HG03045 (cell line): Measurements from ENCODE around the gene GOT1.

Experiments used
- ATAC-seq: cut with Tn5 transposase; IDR thresholded peaks from one replicate; pipeline ENCODE4 v1.9.1; 2021; ENCODE audit warnings: mild to moderate bottlenecking, moderate library complexity; ENCODE audit not compliant: unreplicated experiment

The GOT1 gene

DNA sequence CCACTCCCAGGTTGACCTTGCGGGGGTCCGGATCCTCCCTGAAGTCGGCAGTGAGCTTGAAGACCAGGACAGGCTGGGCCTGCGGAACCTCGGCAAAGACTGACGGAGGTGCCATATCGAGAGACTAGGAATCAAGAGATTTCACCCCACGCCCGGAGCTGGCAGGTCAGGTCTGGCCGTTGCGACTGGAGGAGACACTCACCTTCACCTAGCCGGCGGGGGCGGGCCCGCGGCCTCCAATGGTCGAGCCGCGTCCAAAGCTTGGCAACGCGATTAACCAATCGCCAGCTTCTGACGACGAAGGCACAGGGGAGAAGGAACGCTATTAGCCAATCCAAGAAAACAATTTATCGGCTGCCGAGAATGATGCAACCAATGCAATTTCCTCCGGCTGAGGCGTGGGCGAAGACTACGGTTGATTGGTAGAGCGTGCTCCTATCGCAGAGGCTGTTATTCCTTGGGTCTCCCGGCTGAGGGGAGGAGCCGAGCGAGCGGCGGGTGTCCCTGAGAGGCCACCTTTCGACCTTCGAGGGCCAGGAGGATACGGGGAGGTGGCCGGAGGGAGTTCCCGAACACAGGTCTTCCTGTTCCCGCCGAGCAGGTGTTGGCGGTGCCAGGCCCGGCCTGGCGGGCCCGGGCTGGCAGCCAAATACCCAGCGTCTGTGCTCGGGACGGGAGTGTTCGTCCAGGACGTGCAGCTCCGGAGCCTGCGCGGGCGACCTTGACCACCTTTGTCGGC lies at the start of gene GOT1:
Gene GOT1 (minus strand): TSS at position 174 of the 739 bp plus-strand sequence. CDS start 59 bp downstream, at position 115.
- ATAC-seq = peak; percentile 97

DNA sequence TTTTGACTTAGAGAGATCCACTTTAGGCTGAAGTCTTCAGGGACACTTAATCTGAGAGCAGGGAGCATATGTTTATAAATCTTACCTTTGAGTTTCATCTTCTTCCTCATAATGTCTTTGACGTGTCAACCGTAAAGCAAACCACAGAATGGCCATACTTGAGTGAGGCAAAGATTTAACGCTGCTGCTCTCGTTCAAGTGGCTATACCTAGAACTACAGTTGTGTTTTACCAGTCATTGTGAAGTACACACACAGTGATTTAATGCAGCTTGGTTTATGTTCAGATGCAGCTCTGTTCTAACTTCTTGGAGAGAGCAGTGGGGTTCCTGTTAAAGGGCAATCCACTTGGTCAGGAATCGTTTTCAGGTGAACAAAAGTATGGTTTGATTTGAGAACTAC lies 39.9 kb upstream of the GOT1 start:
- ATAC-seq = no peak

DNA sequence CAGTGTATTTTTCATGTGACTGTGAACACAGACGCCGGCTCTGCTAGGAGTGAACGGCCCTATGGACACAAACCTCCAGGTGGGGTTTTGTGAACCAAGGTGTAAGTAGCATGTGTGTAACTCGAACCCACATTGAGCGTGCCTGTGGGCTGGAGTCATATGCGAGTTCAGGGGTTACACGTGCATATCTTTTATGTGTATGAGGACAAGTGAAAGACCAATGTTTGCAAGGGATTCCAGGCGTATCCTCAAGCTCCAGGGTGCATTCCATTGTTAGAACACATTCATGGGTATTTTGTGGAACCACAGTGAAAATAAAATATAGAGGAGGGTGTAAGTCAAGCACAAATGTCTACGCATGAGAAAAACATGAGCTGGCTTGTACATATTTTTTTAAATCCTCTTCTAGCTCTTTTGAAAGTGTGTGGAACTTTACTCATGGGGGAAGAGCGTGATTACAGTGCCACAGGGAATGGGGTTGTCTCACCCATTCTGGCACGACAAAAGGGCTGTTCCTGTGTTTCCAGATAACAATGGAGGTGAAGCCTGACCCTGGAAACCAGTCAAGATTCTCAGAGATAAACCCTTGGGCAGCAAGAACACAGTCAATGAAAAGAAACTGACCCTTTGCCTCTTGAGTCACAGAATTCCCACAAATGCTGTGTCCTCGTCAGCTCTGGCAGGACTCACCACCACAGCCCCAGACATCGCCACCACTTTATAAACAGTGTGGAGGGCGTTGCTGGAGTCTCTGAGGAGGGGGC lies 37.0 kb upstream of the GOT1 start:
- ATAC-seq = no peak

GRCh38 chr10:99466632-99467223 lies 36.3 kb upstream of the GOT1 start:
- ATAC-seq = no peak

DNA sequence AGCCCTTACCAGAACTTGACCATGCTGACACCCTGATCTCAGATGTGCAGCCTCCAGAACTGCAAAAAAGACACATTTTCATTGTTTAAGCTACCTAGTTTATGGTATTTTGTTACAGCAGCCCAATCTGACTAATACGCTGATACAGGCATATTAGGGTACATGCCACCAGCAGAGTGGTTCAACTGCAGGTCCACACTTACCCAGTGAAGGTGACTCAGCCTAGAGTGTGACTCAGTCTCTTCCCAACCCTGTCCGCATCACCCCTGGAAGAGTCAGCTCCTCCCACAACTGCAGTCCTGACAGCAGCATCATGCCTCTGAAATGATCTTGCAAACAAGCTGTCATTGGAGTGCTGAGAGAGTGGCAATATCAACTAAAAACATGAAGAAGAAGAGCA lies 30.8 kb upstream of the GOT1 start:
- ATAC-seq = no peak

- ATAC-seq = no peak
These were observed 29.6 kb upstream of the GOT1 start for GRCh38 chr10:99460070-99460469.

GRCh38 chr10:99459217-99459616 lies 28.8 kb upstream of the GOT1 start:
- no peak for ATAC-seq

GRCh38 chr10:99457813-99458212 lies 27.4 kb upstream of the GOT1 start:
- ATAC-seq = no peak

GRCh38 chr10:99456931-99457288 lies 26.5 kb upstream of the GOT1 start:
- ATAC-seq = no peak

DNA sequence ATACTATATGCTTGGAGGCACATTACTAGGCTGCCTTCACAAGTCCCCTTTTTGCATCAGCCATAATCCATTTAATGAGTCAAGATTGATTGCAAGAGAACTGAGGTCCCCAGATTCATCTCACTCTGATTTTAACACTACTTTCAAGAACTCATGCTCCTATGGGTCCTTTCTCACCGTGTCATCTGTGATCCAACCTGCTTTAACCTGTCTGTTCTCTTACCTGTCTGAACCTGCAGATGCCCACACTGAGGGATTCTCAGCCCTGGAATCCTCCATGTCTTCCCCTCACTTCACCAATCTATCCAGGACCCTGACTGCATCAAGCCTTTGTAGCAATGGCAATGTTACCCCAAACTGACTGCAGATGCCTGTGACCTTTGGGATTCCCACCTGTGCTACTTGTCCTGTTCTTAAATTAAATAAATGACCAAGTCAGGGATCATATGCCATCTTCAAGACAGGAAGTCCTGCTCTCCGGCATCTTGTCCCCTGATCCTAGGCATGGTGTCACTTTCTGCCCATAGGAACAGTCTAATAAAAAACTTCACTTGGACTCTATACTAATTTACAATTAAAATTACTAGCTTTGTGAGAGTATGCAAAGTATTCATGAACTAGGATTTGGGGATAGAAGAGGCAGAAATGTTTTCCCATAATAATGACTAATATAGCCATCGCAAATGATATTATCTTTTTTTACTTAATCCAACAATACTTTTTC lies 25.9 kb upstream of the GOT1 start:
- ATAC-seq = no peak

- ATAC-seq = no peak
These were observed 21.6 kb upstream of the GOT1 start for GRCh38 chr10:99451981-99452380.

GRCh38 chr10:99451499-99451788 lies 21.0 kb upstream of the GOT1 start:
- no peak for ATAC-seq

GRCh38 chr10:99450624-99451498 lies 20.4 kb upstream of the GOT1 start:
- ATAC-seq = no peak

DNA sequence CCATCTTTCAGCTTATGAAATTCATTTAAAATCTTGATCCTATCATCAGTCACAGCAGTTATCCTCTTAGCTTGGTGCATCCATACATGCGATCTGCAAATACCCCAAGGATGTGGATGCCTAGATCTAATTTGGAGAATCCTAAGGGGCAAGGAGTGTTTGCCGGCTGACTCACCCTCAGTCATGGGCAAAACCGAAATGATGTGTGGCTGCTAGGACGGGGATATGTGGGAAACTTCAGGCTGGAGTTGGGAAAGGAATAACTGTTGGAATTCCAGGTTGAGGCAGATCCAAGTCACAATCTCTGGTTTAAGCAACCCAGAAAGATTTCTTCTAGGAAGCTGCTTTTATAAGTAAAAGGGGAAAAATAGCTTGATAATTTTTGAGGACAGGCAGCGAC lies 19.7 kb upstream of the GOT1 start:
- ATAC-seq = no peak

DNA sequence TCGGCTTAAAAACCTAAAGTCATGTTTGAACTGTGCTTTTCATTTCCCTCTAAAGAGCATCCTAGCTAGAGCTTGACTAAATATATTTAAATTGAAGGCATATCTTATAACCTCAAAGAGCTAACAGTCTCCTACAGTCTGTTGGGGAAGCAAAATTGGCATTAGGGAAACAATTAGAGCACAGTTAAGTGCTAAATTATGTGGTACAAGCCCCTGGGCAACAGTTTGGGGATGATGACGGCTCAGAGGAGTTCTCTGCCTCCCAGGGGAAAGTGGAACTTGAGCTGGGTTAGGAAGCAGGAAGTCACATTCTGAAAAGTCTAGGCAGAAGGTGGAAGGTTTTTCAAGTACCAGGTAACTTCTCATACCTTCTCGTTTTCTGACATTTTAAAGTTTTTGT lies 18.6 kb upstream of the GOT1 start:
- no peak for ATAC-seq

DNA sequence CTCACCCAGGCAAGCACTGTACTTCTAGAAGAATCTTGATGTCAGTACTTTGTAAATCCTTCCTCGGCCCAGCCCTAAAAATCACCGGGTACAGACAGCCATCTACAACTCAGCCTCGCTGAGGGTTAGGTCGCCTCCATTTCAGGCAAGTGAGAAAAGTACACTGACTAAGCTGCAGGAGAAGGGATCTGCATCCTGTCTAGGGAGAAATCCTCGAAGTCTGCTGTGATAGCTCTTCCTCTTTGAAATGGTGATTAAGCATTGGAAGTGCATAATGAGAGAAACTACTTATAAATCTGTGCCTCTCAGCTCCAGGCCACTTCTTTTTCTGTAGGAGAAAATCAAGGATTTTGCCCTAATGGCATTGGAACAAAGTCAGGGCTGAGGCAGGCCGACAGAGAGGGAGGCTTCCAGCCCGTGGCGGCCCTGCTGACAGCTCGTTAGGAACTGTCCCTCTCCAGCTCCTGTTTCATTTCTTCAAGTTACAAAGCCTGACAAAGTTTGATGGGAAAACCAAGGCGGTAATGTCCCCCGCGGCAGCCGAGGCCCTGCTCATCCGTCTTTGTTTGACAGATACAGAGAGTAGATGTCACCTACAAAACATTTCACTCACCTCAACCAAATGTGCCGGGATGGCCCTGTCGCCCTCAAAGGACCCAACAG lies 14.1 kb upstream of the GOT1 start:
- ATAC-seq = no peak

DNA sequence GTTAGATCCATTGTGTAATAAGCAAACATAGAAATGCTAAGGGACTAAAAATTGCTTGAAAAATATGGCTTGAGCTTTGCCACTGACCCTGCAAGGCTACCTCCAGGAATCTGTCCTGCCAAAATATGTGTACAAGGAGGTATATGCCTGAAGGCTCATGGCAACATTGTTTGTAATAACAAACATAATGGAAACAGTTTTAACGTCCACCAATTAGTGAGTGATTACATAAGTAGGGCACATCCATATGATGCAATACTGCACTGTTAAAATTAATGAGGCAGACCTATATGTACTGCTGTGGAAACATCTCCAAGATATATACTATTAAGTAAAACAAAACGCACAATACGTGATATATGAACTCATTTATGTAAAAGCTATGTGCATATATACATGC lies 13.1 kb upstream of the GOT1 start:
- no peak for ATAC-seq

DNA sequence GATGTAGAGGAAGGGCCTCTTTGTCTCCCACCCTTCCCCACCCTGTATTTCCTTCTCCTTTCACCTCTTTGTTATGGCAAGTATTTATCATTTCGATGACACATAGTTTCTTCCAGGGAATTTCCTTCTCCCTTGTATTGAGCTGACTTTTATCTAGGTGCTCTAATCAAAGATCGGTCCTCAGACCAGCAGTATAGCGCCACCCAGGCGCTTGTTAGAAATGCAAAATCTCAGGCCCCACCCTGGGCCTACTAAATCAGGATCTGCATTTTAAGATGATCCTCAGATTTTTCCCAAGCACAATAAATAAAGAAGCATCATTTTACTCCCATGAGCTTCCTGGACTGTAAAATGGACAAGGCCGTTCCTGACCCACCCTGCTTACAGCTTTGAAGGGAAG lies 12.0 kb upstream of the GOT1 start:
- no peak for ATAC-seq

GRCh38 chr10:99438890-99439289 lies 8.5 kb upstream of the GOT1 start:
- no peak for ATAC-seq

GRCh38 chr10:99435986-99436638 lies 5.7 kb upstream of the GOT1 start:
- no peak for ATAC-seq
